ENCODE results near the gene PADI6.
A peak's percentile ranks its signal among the peaks of the same experiment; 100 is the strongest.

PADI6 gene

DNA sequence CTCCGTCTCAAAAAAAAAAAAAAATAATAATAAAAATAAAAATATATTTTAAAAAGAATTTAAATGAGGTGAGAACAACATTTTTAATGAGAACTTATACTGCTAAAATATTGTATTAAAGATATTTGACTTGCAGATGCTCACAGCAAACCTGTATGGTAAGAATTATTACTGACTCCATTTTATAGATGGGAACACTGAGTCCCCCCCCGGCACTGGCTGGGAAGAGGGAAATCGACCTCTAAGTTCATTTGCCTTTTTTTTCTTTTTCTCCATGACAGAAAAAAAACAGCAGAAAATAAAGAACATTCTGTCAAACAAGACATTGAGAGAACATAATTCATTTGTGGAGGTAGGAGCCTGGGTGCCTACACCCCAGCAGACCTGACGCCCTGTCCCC lies 13.4 kb upstream of the PADI6 start:
- DNase-seq: no peak

GRCh38 chr1:17359031-17359430 lies 13.0 kb upstream of the PADI6 start:
- no peak for DNase-seq

DNA sequence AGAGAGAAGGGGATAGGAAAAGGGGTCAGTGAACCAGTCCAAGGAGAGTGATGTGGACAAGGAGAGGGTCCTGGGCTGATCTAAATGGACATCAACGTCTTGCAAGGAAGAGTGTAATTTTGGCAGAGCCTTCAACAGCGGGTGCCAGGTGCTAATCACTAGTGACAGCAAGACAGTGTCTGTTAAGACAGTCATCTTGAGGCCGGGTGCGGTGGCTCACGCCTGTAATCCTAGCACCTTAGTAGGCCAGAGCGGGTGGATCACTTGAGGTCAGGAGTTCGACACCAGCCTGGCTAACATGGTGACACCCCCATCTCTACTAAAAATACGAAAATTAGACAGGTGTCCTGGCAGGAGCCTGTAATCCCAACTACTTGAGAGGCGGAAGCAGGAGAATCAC lies 12.2 kb upstream of the PADI6 start:
- DNase-seq: no peak

GRCh38 chr1:17360272-17360956 lies 11.6 kb upstream of the PADI6 start:
- DNase-seq: no peak

DNA sequence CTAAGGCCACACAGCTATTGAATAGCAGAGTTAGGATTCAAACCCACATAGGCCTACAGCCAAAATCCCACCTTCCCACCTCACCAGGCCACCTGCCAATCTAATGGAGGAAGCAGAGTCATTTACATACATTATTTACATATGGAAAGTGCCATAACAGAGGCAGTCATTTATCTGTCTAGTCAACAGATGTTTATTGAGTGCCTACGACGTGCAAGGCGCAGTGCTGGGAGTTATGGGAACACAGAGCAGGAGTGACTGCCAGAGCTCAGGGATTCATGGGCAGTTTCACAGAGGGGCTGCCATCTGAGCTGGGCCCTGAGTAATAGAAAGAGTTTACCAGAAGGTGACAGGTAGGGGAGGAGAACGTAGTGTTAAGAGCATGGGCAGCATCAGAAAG lies 10.3 kb upstream of the PADI6 start:
- DNase-seq: no peak

- DNase-seq: no peak
These were observed 8.6 kb upstream of the PADI6 start for GRCh38 chr1:17363351-17363750.

GRCh38 chr1:17363771-17364170 lies 8.2 kb upstream of the PADI6 start:
- no peak for DNase-seq

- DNase-seq: peak; percentile 69
These were observed 6.7 kb upstream of the PADI6 start for GRCh38 chr1:17365293-17365692.

- no peak for DNase-seq
These were observed 2.5 kb upstream of the PADI6 start for GRCh38 chr1:17369466-17369865.

- no peak for DNase-seq
These were observed 1.4 kb upstream of the PADI6 start for GRCh38 chr1:17370618-17371017.

GRCh38 chr1:17372955-17373354 lies 959 bp downstream of the PADI6 start:
- no peak for DNase-seq

GRCh38 chr1:17375651-17376050 lies 3.7 kb downstream of the PADI6 start:
- DNase-seq: no peak

GRCh38 chr1:17377325-17377953 lies 5.4 kb downstream of the PADI6 start:
- DNase-seq: no peak

DNA sequence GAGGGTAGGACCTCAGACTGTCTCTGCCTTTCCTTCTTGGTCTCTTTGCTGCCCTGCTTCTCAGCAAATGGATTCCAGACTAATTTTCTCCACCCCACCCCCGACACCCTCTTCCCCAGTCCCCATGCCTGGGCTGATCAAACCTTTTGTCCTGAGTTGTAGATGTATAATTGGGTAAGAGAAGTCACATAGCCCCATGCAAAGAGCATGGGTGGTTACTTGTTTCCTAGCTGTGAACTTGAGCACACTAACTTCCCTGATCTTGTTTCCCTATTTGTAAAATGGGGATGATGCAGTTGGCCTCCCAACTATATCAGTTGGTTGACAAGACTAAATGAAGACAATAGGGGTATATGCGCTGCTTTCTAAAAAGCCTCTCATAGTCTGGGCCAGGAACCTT lies 9.2 kb downstream of the PADI6 start:
- DNase-seq: peak; percentile 28

DNA sequence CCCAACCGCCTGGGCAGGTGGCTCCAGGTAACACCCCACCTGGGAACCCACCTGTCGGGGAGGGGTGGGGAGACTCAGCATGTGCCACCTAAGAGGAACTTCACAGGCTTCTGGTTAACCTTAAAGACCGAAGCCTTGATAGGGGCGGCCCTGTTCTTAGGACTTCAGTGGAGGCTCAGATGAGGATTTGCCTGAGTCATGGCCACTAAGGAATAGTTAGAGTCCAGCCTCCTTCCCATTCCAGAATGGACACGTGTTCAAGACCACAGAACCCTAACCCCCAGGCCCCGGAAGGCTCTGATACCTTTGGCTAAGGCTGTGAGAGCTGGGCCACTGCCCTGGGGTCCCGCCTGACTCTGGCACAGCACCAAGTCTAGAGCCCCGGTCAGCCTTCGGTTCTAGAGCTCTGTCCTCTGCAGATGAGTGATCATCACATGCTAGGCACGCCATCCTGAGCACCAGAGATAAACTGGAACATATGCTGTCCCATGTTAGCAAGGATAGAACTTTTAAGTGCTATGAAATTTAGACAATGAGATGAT lies 20.3 kb downstream of the PADI6 start:
- DNase-seq: peak; percentile 7

GRCh38 chr1:17393230-17393629 lies 21.2 kb downstream of the PADI6 start:
- peak; percentile 78 for DNase-seq

- DNase-seq: peak; percentile 53
These were observed 26.1 kb downstream of the PADI6 start for GRCh38 chr1:17397910-17398695.

GRCh38 chr1:17400725-17401341 lies 28.8 kb downstream of the PADI6 start:
- DNase-seq: no peak

GRCh38 chr1:17401841-17402240 lies 29.8 kb downstream of the PADI6 start:
- no peak for DNase-seq

- DNase-seq: no peak
These were observed 31.1 kb downstream of the PADI6 start for GRCh38 chr1:17403081-17403480.

- no peak for DNase-seq
These were observed 32.2 kb downstream of the PADI6 start for GRCh38 chr1:17404034-17404684.

- DNase-seq: no peak
These were observed 32.8 kb downstream of the PADI6 start for GRCh38 chr1:17404820-17405219.
